IPS-NIHi7 (cell line): ENCODE data around the gene MPZL2.

Experiments used
- DNase-seq: peaks from one replicate; pipeline ENCODE4 v3.0.0; 2012; ENCODE audit warnings: mixed read lengths; ENCODE audit errors: extremely low spot score

MPZL2 gene

GRCh38 chr11:118243161-118243560 lies 20.9 kb downstream of the MPZL2 start:
- DNase-seq = no peak

DNA sequence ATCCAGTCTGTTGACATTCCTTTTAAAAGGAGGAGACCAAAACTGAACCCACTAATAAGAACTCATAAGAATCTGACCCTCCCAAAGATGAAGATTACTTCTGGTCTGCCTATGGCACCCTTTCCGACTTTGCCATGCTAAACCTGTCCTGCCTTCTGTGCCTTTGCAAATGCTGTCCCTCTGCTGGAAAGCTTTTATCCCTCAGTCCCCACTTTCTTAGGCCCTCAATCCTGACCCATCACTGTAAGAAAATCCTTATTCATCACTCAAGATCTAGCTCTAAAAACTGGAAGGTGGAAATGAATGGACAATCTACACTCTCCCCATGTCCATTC lies 22.4 kb downstream of the MPZL2 start:
- no peak for DNase-seq

DNA sequence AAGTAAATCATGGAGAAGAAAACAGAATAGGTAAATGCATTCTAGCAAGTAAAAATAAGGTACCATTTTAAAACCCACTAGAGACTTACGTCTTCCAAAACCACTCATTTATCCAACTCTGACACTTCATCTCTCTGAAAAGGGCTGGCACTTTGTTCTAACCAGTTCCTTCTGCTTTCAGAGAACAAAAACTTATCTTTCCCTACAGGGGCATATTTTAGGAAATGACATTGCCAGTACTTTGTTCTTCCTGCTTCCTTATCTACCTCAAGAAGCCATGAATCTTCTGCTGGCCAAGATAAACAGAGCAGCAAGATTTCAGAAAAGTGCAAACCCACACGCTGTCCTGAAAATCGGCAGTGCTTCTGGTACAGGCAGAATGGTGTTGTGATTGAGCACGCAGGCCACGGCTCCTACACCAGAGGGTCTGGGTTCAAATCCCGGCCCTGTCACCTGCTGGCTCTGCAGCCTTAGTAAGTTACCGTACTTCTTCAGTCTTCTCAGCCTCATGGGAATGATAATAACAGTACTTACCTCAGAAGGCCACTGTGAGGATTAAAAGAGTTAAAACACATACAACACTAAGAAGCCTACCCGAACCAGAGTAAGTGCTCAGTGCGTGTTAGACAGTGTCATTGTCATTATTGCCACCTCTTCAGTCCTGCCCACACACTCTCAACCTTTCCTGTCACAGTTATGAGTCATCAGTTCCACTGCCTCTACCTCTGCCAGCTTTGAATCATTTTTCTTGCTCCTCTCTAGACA lies 22.9 kb downstream of the MPZL2 start:
- DNase-seq = no peak

- DNase-seq = no peak
Measured at GRCh38 chr11:118239509-118240205, 24.4 kb downstream of the MPZL2 start.

GRCh38 chr11:118238929-118239328 lies 25.2 kb downstream of the MPZL2 start:
- DNase-seq = peak; percentile 33

DNA sequence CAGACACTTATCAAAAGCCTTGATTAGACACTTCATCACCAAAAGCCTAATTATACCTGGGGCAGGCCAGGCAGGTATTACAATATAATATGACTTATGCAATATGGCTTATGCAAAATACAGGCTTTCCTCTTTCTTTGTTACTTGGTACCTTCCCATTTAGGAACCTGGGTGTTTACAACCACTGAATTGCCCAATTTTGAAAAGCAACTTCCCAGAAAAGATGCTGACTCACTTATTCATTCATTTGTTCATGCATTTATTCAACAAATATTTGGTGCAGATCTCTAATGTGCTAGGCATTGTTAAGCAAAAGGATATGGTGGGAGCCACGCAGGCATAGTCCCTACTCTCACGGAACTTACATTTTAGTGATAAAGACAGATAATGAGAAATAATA lies 25.7 kb downstream of the MPZL2 start:
- no peak for DNase-seq

- no peak for DNase-seq
Measured at GRCh38 chr11:118236170-118236569, 27.9 kb downstream of the MPZL2 start.

DNA sequence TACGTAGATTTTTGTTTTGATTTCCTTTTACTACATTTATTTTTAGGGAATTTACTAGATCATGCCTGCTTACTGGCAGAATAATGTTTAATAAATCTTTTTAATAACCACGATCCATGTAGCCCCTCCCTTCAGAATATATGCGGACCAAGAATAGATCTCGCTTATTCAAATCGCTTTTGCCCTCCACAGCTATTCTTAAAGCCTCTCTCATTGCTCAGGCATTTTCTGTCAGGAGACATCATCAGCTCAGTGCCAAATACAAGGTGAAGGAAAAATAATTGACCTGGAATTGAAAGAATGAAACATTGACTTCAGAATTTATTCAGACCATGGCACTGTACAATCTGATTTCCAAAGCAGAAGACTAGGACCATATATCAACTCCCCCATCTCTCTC lies 29.3 kb downstream of the MPZL2 start:
- no peak for DNase-seq

DNA sequence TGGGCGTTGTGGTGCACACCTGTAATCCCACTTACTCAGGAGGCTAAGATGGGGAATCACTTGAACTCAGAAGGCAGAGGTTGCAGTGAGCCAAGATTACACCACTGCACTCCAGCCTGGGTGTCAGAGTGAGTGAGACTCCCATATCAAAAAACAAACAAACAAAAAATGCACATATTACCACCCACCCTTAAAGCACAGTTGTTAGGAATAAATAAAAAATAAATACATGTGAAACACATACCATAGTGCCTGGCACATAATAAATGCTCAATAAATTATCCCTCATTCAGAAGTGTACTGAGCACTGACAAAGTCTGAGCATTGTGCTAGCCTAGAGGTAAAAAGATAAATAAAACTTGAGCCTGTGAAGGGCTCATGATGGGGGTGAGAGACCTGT lies 30.2 kb downstream of the MPZL2 start:
- DNase-seq = no peak

- DNase-seq = no peak
Measured at GRCh38 chr11:118233377-118233776, 30.7 kb downstream of the MPZL2 start.

DNA sequence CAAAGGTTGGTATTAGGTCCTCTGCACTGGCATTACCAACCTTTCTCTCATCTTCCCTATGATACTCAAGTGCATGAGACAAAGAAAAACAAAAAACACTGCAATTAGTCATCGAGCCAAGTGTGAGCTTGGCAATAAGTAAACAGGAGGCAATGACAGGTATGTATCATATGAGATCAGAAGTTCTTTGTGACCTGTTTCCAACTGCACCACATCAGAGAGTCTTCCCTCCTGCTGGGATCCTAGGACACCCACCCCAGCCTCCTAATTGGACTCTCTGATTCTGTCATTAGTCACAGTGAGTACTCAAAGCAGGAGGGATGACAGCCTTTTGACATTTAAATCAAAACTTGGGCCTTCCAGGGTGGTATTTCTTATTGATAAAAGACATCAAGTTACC lies 31.4 kb downstream of the MPZL2 start:
- no peak for DNase-seq

DNA sequence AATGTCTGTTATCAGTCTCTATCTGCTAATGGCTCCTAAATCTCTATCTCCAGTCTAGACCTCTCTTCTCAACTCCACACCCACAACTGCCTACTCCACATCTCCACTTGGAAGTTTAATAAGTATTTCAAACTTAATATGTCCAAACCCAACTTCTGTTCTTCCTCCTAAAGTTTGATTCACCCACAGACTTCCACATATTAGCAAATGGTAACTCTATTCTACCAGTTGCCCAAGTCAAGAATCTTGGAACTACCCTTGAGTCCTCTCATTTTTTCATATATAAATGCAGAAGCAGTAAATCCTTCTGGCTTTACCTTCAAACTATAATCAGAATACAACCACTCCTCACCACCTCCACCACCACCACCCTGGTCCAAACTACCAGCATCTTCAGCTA lies 32.6 kb downstream of the MPZL2 start:
- no peak for DNase-seq

- no peak for DNase-seq
Measured at GRCh38 chr11:118230088-118230487, 34.0 kb downstream of the MPZL2 start.

- DNase-seq = no peak
Measured at GRCh38 chr11:118229274-118229847, 34.7 kb downstream of the MPZL2 start.

- no peak for DNase-seq
Measured at GRCh38 chr11:118227865-118228785, 36.0 kb downstream of the MPZL2 start.

DNA sequence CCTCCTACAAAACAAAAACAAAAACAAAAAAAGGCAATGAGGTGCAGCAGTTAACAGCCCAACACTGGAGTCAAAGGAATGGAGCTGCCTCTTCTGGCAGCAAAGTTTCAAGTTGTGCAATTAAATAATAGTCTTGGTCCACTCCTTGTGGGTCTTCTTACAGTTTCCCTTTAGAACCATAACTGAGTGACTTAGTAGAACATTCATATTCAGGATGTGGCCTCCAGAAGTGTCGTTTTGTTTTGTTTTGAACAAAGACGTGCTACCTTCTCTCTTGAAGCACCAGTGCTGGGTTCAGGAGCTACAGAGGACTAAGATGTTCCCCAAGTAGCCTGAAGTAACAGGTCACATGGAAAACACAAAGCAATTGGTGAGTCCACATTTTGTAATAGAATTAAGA lies 37.3 kb downstream of the MPZL2 start:
- DNase-seq = no peak

DNA sequence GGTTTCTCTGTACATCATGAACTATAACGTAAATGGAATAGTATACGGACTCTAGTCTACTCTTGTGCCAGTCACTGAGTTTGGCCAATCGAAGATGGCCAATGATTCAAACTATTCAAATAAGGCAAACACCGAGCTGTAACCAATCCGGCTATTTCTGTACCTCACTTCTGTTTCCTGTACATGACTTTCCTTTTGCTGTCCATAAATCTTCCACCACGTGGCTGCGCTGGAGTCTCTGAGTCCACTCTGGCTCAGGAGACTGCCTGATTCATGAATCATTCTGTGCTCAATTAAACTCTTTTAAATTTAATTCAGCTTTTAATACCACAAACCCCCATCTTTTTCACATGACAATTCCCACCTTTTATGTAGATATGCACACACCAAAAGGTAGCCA lies 37.8 kb downstream of the MPZL2 start:
- no peak for DNase-seq

DNA sequence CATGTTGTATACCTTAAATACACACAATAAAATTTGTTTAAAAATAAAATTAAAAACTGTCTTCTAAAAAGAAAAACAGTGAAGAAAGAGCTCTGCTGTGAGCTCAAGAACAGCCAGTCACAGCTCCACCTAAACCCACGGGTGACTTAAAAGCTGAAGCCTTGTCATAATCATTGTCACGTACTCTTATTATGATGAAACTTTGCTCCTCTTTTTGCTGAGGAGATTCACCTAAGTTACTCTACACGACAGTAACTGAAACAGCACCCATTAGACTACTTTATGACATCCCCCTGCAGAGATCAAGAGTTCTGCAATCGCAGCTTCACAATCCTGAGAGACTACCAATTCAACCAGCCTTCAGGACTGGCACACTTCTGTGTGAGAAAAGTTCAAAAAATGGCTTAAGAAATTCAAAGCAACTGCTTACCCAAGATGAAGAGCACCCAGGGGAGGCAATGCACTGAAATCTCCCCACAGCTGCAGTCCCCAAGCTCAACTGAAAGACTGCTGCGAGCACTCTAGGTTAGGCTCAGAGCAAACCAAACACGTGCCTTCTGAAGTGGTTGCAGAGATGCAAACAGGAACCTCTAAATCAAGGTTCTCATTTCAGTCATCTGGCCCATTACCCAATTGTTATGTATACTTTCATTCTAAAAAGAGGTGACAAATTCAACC lies 39.4 kb downstream of the MPZL2 start, which contains the start of gene JAML:
TSS of gene JAML (minus strand) at position 501 of the 678 bp plus-strand sequence. CDS start 10,145 bp downstream, outside the sequence.
- no peak for DNase-seq

DNA sequence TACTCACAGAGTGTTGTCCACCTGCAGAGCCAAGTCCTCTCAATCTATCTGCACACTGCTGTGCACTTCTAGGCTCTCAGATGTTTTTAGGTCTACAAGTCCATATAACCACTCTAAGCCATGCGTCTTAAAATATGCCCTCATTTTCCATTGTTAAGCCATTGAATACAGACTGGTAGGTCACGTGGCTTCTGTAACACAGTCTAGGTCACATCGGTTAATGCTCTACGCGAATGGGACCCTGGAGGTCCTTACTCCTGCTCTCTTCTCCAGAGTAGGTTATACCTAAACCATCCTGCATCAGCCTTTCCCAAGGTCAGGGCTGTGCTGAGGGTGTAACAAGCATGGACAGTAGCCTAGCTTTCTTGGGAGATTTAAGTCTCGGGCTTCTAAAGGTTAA lies 40.1 kb downstream of the MPZL2 start:
- DNase-seq = no peak

- DNase-seq = no peak
Measured at GRCh38 chr11:118223570-118223969, 40.5 kb downstream of the MPZL2 start.

GRCh38 chr11:118222437-118222836 lies 41.7 kb downstream of the MPZL2 start:
- no peak for DNase-seq
